ENCODE measurements around the gene DDX20. TPM values are rescaled to one million over a fixed set of nuclear protein-coding genes. Genes with fewer than 3 reads are reported as not detected.
A peak's percentile ranks its signal among the peaks of the same experiment; 100 is the strongest.

Gene DDX20
- total and polyA plus RNA-seq, 2 of the 8 experiments (the other 6 are each of a cell fraction or from before 2014, with no cell fraction given) = 7.5 to 24.7 TPM

- Histone ChIP-seq H3K4ac (replicated peaks; ENCODE audit: insufficient read length, low read depth, low read length) (no peak overlapping the region), H3K23me2 (ENCODE audit: low read depth, low read length) (peaks cover 4% of the 10 kb centered on the region; the same call in 1 of the 2 replicates), H3K79me1 (ENCODE audit: low read depth, low read length) (no peaks in the 10 kb centered on the region), H3K4me3 (ENCODE audit: extremely low read depth in 1 of 4, insufficient read depth in 2 of 4, low read depth in 3 of 4, low read length in 4 of 4) (no peak overlapping the region), H4K20me1 (replicated peaks in 1 of 2; ENCODE audit: control insufficient read depth in 1 of 2, insufficient read depth in 2 of 2, low read length in 2 of 2) (no peaks in the 10 kb centered on the region), H4K5ac (ENCODE audit: insufficient read length, low read depth, low read length) (no peak overlapping the region), H3K14ac (ENCODE audit: insufficient read length) (no peak overlapping the region), H2BK20ac (ENCODE audit: low read length) (no peak overlapping the region), H2AFZ (ENCODE audit: low read length) (no peak overlapping the region), H3K9me3 (ENCODE audit: insufficient read depth in 2 of 2, low read depth in 1 of 2, low read length in 1 of 2) (no peaks in the 10 kb centered on the region), H3K27ac (ENCODE audit: low read depth, low read length) (no peak overlapping the region), H2AK5ac (ENCODE audit: low read depth, low read length) (peak overlapping the region; percentile 67; the same call in 1 of the 2 replicates), H3K4me2 (ENCODE audit: insufficient read depth in 1 of 2, low read depth in 2 of 2, low read length in 2 of 2) (no peak overlapping the region), H3K79me2 (ENCODE audit: control insufficient read depth in 1 of 2, insufficient read depth in 2 of 2, low read length in 2 of 2) (no peaks in the 10 kb centered on the region), H3K36me3 (ENCODE audit: control insufficient read depth in 2 of 4, insufficient read depth in 4 of 4, low read length in 3 of 4) (no peaks in the 10 kb centered on the region), H3K23ac (ENCODE audit: insufficient read length) (no peak overlapping the region), H3K9ac (replicated peaks in 1 of 4; ENCODE audit: extremely low read depth in 1 of 4, low read depth in 3 of 4, low read length in 3 of 4) (no peak overlapping the region), H4K8ac (ENCODE audit: extremely low read depth, insufficient read depth, low read length) (no peak overlapping the region), H3K4me1 (replicated peaks in 1 of 4; ENCODE audit: control insufficient read depth in 3 of 4, insufficient read depth in 4 of 4, low read length in 3 of 4) (peaks cover 0 to 3% (median 3%) of the 10 kb centered on the region in 4 experiments; a peak in 3 of 7 replicates), H2BK12ac (ENCODE audit: low read depth, low read length) (peak overlapping the region; percentile 88; the same call in 1 of the 2 replicates), H2BK5ac (ENCODE audit: low read depth, low read length) (0 out of 2 replicates have a peak overlapping the region, but pooled peaks have one; percentile 20), H3K56ac (replicated peaks; ENCODE audit: insufficient read length, low read depth, low read length) (no peak overlapping the region), H2BK15ac (ENCODE audit: low read length) (no peak overlapping the region), H3K27me3 (replicated peaks in 1 of 4; ENCODE audit: control insufficient read depth in 3 of 4, extremely low read depth in 1 of 4, insufficient read depth in 3 of 4, low read length in 3 of 4) (no peaks in the 10 kb centered on the region), H4K91ac (replicated peaks; ENCODE audit: insufficient read length, low read length) (no peak overlapping the region), H2BK120ac (replicated peaks; ENCODE audit: low read depth, low read length) (no peak overlapping the region), H3K18ac (ENCODE audit: extremely low read depth, low read length) (no peak overlapping the region)
- ChIA-PET POLR2A (ENCODE audit: partially characterized antibody) (interaction anchor here (1.0 to 1.5 kb wide), 2 partner anchors 16 to 73 kb away, joined by 3 to 4 read pairs; no protein-coding TSS in a partner anchor), CTCF (ENCODE audit: partially characterized antibody) (interaction anchor here (0.6 to 2.2 kb wide), 4 partner anchors 9 to 1089 kb away, joined by 3 to 8 read pairs (median 5); no protein-coding TSS in a partner anchor)
- peak in 1 of 2 experiments; percentile 25 for DNase-seq (ENCODE audit: low read depth in 1 of 2, low spot score in 2 of 2)
- WGBS, 2 experiments (ENCODE audit: extremely low coverage in 1 of 2, insufficient coverage in 1 of 2, insufficient read length in 1 of 2, insufficient replicate concordance in 2 of 2, low coverage in 1 of 2, low lambda C conversion rate in 2 of 2, missing lambda C conversion rate in 1 of 2) = 78% methylated on average over 2 of the region's 2 CpGs; no CpG with 5 or more reads in 1 of the 2 experiments
- peak; percentile 48 for FAIRE-seq
- TF ChIP-seq CREB1 (IDR thresholded peaks at IDR 0.05) (no peak), TEAD4 (IDR thresholded peaks at IDR 0.05; ENCODE audit: low read depth, low read length) (peak; percentile 98)
Observed at GRCh38 chr1:111778541-111779051, 22.9 kb downstream of the DDX20 start.
